ENCODE results near the gene RAX2. TPM values are rescaled to one million over a fixed set of nuclear protein-coding genes. Genes with fewer than 3 reads are reported as not detected.

Gene RAX2
- total and polyA plus RNA-seq, 9 of the 15 experiments (the other 6 are each of a cell fraction or from before 2014, with no cell fraction given), result not detected

DNA sequence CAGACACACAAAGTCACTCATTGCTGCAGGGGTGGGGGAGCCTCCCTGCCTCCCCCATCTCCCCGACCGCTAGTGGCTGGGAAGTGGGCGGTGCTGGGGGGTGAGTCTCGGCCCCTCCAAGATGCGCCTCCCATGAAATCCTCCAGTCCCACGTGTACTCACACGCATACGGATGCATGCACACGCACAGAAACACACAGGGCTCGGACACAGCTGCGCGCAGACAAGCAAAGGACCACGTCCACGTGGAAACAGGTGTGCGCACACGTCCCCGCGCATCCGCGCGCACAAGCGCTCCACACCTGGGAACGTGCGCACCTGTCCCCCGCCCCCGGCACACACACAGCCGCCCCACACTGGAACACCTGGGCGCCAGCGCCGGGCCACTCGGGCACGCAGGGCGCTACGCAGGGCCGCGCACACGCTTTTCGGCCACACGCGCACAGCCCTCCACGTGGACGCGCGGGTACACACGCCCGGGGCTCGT lies 13.5 kb upstream of the RAX2 start (continued):
- TF ChIP-seq, protein P1, sequence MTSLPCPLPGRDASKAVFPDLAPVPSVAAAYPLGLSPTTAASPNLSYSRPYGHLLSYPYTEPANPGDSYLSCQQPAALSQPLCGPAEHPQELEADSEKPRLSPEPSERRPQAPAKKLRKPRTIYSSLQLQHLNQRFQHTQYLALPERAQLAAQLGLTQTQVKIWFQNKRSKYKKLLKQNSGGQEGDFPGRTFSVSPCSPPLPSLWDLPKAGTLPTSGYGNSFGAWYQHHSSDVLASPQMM (CRISPR knock-in tag; IDR thresholded peaks at IDR 0.05), result no peak
- TF ChIP-seq KDM2B (CRISPR knock-in tag; IDR thresholded peaks at IDR 0.05) (0 out of 2 replicates have a peak, but pooled peaks have one; percentile 50), CBFB (CRISPR knock-in tag; IDR thresholded peaks at IDR 0.05) (no peak; the same call in 1 of the 2 replicates), BCOR (IDR thresholded peaks at IDR 0.05) (0 out of 2 replicates have a peak, but pooled peaks have one; percentile 60), CEBPB (tag; IDR thresholded peaks at IDR 0.05) (no peak), ZBTB17 (CRISPR knock-in tag; IDR thresholded peaks at IDR 0.05) (peak; percentile 60), CCNT2 (IDR thresholded peaks at IDR 0.05; ENCODE audit: borderline replicate concordance, extremely low read depth, insufficient read length, low read depth, low read length) (peak; percentile 16), NRF1 (conservative IDR thresholded peaks at IDR 0.05 in 1 of 2, IDR thresholded peaks at IDR 0.05 in 1 of 2) (peak; percentile 79 to 82), L3MBTL2 (IDR thresholded peaks at IDR 0.05) (0 out of 2 replicates have a peak, but pooled peaks have one; percentile 29), FUS (optimal IDR thresholded peaks at IDR 0.05; ENCODE audit: low read depth, low read length) (peak; percentile 68), PRMT5 (CRISPR knock-in tag; IDR thresholded peaks at IDR 0.05) (no peak), ZNF740 (CRISPR knock-in tag; IDR thresholded peaks at IDR 0.05) (peak; percentile 96), ZNF740 (tag; IDR thresholded peaks at IDR 0.05) (no peak), CREB1 (IDR thresholded peaks at IDR 0.05) (no peak), CREB1 (CRISPR knock-in tag; IDR thresholded peaks at IDR 0.05) (peak; percentile 36; the same call in 1 of the 2 replicates)
- TF ChIP-seq, protein P2, sequence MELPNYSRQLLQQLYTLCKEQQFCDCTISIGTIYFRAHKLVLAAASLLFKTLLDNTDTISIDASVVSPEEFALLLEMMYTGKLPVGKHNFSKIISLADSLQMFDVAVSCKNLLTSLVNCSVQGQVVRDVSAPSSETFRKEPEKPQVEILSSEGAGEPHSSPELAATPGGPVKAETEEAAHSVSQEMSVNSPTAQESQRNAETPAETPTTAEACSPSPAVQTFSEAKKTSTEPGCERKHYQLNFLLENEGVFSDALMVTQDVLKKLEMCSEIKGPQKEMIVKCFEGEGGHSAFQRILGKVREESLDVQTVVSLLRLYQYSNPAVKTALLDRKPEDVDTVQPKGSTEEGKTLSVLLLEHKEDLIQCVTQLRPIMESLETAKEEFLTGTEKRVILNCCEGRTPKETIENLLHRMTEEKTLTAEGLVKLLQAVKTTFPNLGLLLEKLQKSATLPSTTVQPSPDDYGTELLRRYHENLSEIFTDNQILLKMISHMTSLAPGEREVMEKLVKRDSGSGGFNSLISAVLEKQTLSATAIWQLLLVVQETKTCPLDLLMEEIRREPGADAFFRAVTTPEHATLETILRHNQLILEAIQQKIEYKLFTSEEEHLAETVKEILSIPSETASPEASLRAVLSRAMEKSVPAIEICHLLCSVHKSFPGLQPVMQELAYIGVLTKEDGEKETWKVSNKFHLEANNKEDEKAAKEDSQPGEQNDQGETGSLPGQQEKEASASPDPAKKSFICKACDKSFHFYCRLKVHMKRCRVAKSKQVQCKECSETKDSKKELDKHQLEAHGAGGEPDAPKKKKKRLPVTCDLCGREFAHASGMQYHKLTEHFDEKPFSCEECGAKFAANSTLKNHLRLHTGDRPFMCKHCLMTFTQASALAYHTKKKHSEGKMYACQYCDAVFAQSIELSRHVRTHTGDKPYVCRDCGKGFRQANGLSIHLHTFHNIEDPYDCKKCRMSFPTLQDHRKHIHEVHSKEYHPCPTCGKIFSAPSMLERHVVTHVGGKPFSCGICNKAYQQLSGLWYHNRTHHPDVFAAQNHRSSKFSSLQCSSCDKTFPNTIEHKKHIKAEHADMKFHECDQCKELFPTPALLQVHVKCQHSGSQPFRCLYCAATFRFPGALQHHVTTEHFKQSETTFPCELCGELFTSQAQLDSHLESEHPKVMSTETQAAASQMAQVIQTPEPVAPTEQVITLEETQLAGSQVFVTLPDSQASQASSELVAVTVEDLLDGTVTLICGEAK (IDR thresholded peaks at IDR 0.05), result peak; percentile 33; the same call in 1 of the 2 replicates
- TF ChIP-seq, protein P2 (CRISPR knock-in tag; IDR thresholded peaks at IDR 0.05), result no peak
- TF ChIP-seq, protein P3, sequence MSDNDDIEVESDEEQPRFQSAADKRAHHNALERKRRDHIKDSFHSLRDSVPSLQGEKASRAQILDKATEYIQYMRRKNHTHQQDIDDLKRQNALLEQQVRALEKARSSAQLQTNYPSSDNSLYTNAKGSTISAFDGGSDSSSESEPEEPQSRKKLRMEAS (CRISPR knock-in tag; IDR thresholded peaks at IDR 0.05), result peak; percentile 93

Measured in K562 (cell line).